DND-41 (cell line): ENCODE measurements around the gene MLYCD.

Experiments used
- ATAC-seq: fragments of 200-7000 bp; cut with Tn5 transposase; 3 replicates; pipeline ENCODE4 v1.9.1; 2021; ENCODE audit warnings: low read depth; ENCODE audit not compliant: insufficient read depth
- DNase-seq: peaks from one replicate; pipeline ENCODE4 v3.0.0-alpha.2; 2020
- H2AFZ ChIP-seq: 2 replicates; pipeline ENCODE4 v1.6.0; 2012; ENCODE audit warnings: low read depth, low read length
- H3K27ac ChIP-seq: 2 replicates; pipeline ENCODE4 v1.5.1; 2012; ENCODE audit warnings: low read length, inconsistent platforms
- H3K27me3 ChIP-seq: fragments of 200-600 bp; sonication (generic); 2 replicates; pipeline ENCODE4 v1.6.0; 2012; ENCODE audit warnings: low read length, mild to moderate bottlenecking, inconsistent platforms; ENCODE audit not compliant: insufficient read depth, poor library complexity
- H3K36me3 ChIP-seq: 2 replicates; pipeline ENCODE4 v1.5.1; 2012; ENCODE audit warnings: low read length, inconsistent platforms; ENCODE audit not compliant: insufficient read depth
- H3K4me1 ChIP-seq: 2 replicates; pipeline ENCODE4 v1.5.1; 2012; ENCODE audit warnings: mild to moderate bottlenecking, low read length; ENCODE audit not compliant: insufficient read depth
- H3K4me2 ChIP-seq: 2 replicates; pipeline ENCODE4 v1.6.0; 2012; ENCODE audit warnings: mild to moderate bottlenecking, moderate library complexity, low read length, inconsistent platforms; ENCODE audit not compliant: insufficient read depth
- H3K4me3 ChIP-seq, 2 experiments: fragments of 200-600 bp in 1 of 2; shearing (Covaris generic) in 1 of 2; 2 replicates each; pipeline ENCODE4 v1.5.1; 2012 to 2016; ENCODE audit warnings: inconsistent platforms in 2 of 2, low read length in 2 of 2, mild to moderate bottlenecking in 2 of 2, low read depth in 1 of 2, moderate library complexity in 1 of 2
- H3K79me2 ChIP-seq: 2 replicates; pipeline ENCODE4 v1.6.0; 2012; ENCODE audit warnings: low read length, inconsistent platforms; ENCODE audit not compliant: insufficient read depth
- H3K9ac ChIP-seq: 2 replicates; pipeline ENCODE4 v1.6.0; 2012; ENCODE audit warnings: low read depth, mild to moderate bottlenecking, inconsistent platforms, low read length, moderate library complexity
- H3K9me3 ChIP-seq: 2 replicates; pipeline ENCODE4 v1.5.1; 2012; ENCODE audit warnings: low read length, moderate library complexity, mild to moderate bottlenecking, inconsistent platforms; ENCODE audit not compliant: insufficient read depth, severe bottlenecking
- H4K20me1 ChIP-seq: 2 replicates; pipeline ENCODE4 v1.6.0; 2012; ENCODE audit warnings: low read length; ENCODE audit not compliant: insufficient read depth
- CTCF ChIP-seq: IDR thresholded peaks from 2 replicates; pipeline ENCODE4 v1.5.1; 2012; ENCODE audit warnings: borderline replicate concordance, low read length, moderate library complexity, mild to moderate bottlenecking; ENCODE audit not compliant: poor library complexity, severe bottlenecking; ENCODE audit errors: extremely low read depth
- EZH2 ChIP-seq: IDR thresholded peaks from 3 replicates; pipeline ENCODE4 v1.6.1; 2012; ENCODE audit warnings: borderline replicate concordance, low read depth, mild to moderate bottlenecking, moderate library complexity, low read length, inconsistent platforms; ENCODE audit not compliant: severe bottlenecking

The MLYCD gene

GRCh38 chr16:83898463-83899271, at the start of gene MLYCD:
Gene MLYCD, plus strand, starts transcription at chr16:83899115. Its CDS starts 30 bp downstream, at chr16:83899145.
- Histone ChIP-seq H3K9me3 (no peaks in the 10 kb centered on the region), H4K20me1 (peaks cover 12% of the 10 kb centered on the region), H3K4me2 (peak within 1 kb of the TSS; percentile 99), H2AFZ (peak within 1 kb of the TSS; percentile 100), H3K79me2 (peaks cover 15% of the 10 kb centered on the region), H3K36me3 (peaks cover 13% of the 10 kb centered on the region), H3K4me1 (peaks cover 33% of the 10 kb centered on the region), H3K27ac (peak within 1 kb of the TSS; percentile 59), H3K4me3 (peak within 1 kb of the TSS; percentile 82 to 99), H3K9ac (peak within 1 kb of the TSS; percentile 80), H3K27me3 (no peaks in the 10 kb centered on the region)
- TF ChIP-seq CTCF, result no peak
- no peak for TF ChIP-seq EZH2
- peak; percentile 94 for ATAC-seq
- peak; percentile 73 for DNase-seq

GRCh38 chr16:83849421-83849820, 49.5 kb upstream of the MLYCD start:
- Histone ChIP-seq H2AFZ (no peak overlapping the region), H4K20me1 (no peaks in the 10 kb centered on the region), H3K36me3 (no peaks in the 10 kb centered on the region), H3K79me2 (no peaks in the 10 kb centered on the region), H3K4me2 (no peak overlapping the region), H3K9ac (no peak overlapping the region), H3K4me1 (no peaks in the 10 kb centered on the region), H3K9me3 (no peaks in the 10 kb centered on the region), H3K4me3 (no peak overlapping the region), H3K27me3 (peaks cover 5% of the 10 kb centered on the region), H3K27ac (no peak overlapping the region)
- no peak for TF ChIP-seq EZH2
- no peak for TF ChIP-seq CTCF
- no peak for ATAC-seq
- DNase-seq, result no peak

GRCh38 chr16:83850947-83851346, 48.0 kb upstream of the MLYCD start:
- ATAC-seq, result no peak
- Histone ChIP-seq H3K79me2 (no peaks in the 10 kb centered on the region), H3K4me2 (no peak overlapping the region), H3K9me3 (no peaks in the 10 kb centered on the region), H3K36me3 (no peaks in the 10 kb centered on the region), H3K27me3 (peaks cover 5% of the 10 kb centered on the region), H3K9ac (no peak overlapping the region), H3K4me3 (no peak overlapping the region), H3K4me1 (no peaks in the 10 kb centered on the region), H4K20me1 (no peaks in the 10 kb centered on the region), H2AFZ (no peak overlapping the region), H3K27ac (no peak overlapping the region)
- DNase-seq, result no peak
- TF ChIP-seq EZH2 (no peak), CTCF (no peak)
